ENCODE results near the gene STX4.

Gene STX4

GRCh38 chr16:30996324-30996984, 36.9 kb upstream of the STX4 start:
- H3K4me3 ChIP-seq (ENCODE audit: insufficient read length, low read depth) = peak overlapping the region; percentile 46
- no peaks in the 10 kb centered on the region for H3K27me3 ChIP-seq (ENCODE audit: insufficient read depth, insufficient read length)
- peak overlapping the region; percentile 68 for H3K9ac ChIP-seq (ENCODE audit: insufficient read length, low read depth)
- no peak for DNase-seq (ENCODE audit: low read depth, low spot score)
- no peaks in the 10 kb centered on the region for H3K9me3 ChIP-seq (ENCODE audit: insufficient read depth, low read length)
- peaks cover 14% of the 10 kb centered on the region for H3K4me1 ChIP-seq (ENCODE audit: insufficient read depth, insufficient read length)
- no peaks in the 10 kb centered on the region for H3K36me3 ChIP-seq (ENCODE audit: insufficient read depth, insufficient read length, low read length)
- TF ChIP-seq SUZ12 (IDR thresholded peaks at IDR 0.05; ENCODE audit: extremely low read depth, insufficient read depth, insufficient read length) = no peak
- TF ChIP-seq ZNF274 (IDR thresholded peaks at IDR 0.05; ENCODE audit: low read depth, low read length) = no peak
- no peak for TF ChIP-seq YY1 (IDR thresholded peaks at IDR 0.05; ENCODE audit: insufficient read depth, insufficient read length)

GRCh38 chr16:30996985-30997724, 36.2 kb upstream of the STX4 start:
- H3K9me3 ChIP-seq (ENCODE audit: insufficient read depth, low read length) = no peaks in the 10 kb centered on the region
- no peaks in the 10 kb centered on the region for H3K27me3 ChIP-seq (ENCODE audit: insufficient read depth, insufficient read length)
- TF ChIP-seq SUZ12 (IDR thresholded peaks at IDR 0.05; ENCODE audit: extremely low read depth, insufficient read depth, insufficient read length) (no peak), YY1 (IDR thresholded peaks at IDR 0.05; ENCODE audit: insufficient read depth, insufficient read length) (no peak), ZNF274 (IDR thresholded peaks at IDR 0.05; ENCODE audit: low read depth, low read length) (no peak)
- peak overlapping the region; percentile 46 for H3K4me3 ChIP-seq (ENCODE audit: insufficient read length, low read depth)
- H3K4me1 ChIP-seq (ENCODE audit: insufficient read depth, insufficient read length) = peaks cover 13% of the 10 kb centered on the region
- peak overlapping the region; percentile 75 for H3K9ac ChIP-seq (ENCODE audit: insufficient read length, low read depth)
- no peaks in the 10 kb centered on the region for H3K36me3 ChIP-seq (ENCODE audit: insufficient read depth, insufficient read length, low read length)
- DNase-seq (ENCODE audit: low read depth, low spot score) = no peak

DNA sequence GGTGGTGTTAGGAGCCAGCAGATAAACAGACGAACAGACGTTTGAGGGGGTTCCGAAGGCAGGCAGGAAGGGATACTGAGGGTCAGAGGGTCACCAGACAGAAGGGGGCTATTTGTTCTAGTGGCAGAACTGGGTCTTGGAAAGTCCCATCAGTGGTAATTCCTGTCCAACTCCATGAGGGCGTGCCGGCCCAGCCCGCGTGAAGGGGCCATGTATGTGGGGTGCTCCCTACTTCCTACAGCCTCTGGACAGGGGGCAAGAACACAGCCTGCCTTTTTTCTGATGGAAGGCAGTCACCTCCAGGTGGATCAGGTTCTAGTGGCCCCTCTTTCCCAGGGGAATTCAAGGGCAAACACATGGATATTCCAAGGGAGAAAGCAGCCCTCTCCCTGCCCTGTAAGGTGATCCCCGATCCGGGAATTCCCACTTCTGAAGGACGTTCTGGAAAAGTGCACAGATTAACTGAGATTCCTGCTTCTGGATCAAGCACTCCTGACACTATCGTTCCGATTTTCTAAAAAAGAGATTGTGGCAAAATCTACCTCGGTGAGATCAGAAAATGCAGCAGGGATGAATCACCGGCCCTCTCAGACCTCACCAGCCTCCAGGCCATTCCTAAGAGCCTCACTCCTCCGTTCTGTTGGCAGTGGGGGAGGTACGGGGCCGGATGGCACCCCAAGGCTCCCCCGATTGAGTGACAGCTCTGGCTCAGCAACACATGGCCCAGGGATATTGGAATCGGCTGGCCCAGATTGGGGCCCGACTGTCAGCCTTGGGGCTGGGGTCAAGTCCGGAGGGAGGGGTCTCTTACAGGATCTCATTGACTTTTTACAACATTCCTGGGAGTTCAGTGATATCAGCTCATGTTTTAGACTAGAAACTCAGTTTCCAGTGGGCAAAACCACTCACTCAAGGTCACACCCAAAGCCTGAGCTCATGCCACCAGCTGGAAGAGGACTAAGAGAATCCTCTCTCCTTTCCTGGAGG, 35.3 kb upstream of the STX4 start:
- peak overlapping the region; percentile 75 for H3K9ac ChIP-seq (ENCODE audit: insufficient read length, low read depth)

GRCh38 chr16:30998852-30999761, 34.3 kb upstream of the STX4 start:
- Histone ChIP-seq H3K4me3 (ENCODE audit: insufficient read length, low read depth) (no peak overlapping the region), H3K9ac (ENCODE audit: insufficient read length, low read depth) (no peak overlapping the region)
- no peak for DNase-seq (ENCODE audit: low read depth, low spot score)

More for the DNA sequence above, 35.3 kb upstream of the STX4 start:
- no peak for DNase-seq (ENCODE audit: low read depth, low spot score)
- Histone ChIP-seq H3K4me1 (ENCODE audit: insufficient read depth, insufficient read length) (peaks cover 13% of the 10 kb centered on the region), H3K4me3 (ENCODE audit: insufficient read length, low read depth) (peak overlapping the region; percentile 24), H3K9me3 (ENCODE audit: insufficient read depth, low read length) (no peaks in the 10 kb centered on the region), H3K36me3 (ENCODE audit: insufficient read depth, insufficient read length, low read length) (no peaks in the 10 kb centered on the region), H3K27me3 (ENCODE audit: insufficient read depth, insufficient read length) (no peaks in the 10 kb centered on the region)
- no peak for TF ChIP-seq YY1 (IDR thresholded peaks at IDR 0.05; ENCODE audit: insufficient read depth, insufficient read length)
- no peak for TF ChIP-seq SUZ12 (IDR thresholded peaks at IDR 0.05; ENCODE audit: extremely low read depth, insufficient read depth, insufficient read length)
- no peak for TF ChIP-seq ZNF274 (IDR thresholded peaks at IDR 0.05; ENCODE audit: low read depth, low read length)

GRCh38 chr16:31000671-31001382, 32.5 kb upstream of the STX4 start:
- TF ChIP-seq YY1 (IDR thresholded peaks at IDR 0.05; ENCODE audit: insufficient read depth, insufficient read length) = no peak
- no peak for TF ChIP-seq SUZ12 (IDR thresholded peaks at IDR 0.05; ENCODE audit: extremely low read depth, insufficient read depth, insufficient read length)
- no peak for TF ChIP-seq ZNF274 (IDR thresholded peaks at IDR 0.05; ENCODE audit: low read depth, low read length)
- Histone ChIP-seq H3K36me3 (ENCODE audit: insufficient read depth, insufficient read length, low read length) (no peaks in the 10 kb centered on the region), H3K27me3 (ENCODE audit: insufficient read depth, insufficient read length) (no peaks in the 10 kb centered on the region), H3K9ac (ENCODE audit: insufficient read length, low read depth) (no peak overlapping the region), H3K9me3 (ENCODE audit: insufficient read depth, low read length) (no peaks in the 10 kb centered on the region), H3K4me1 (ENCODE audit: insufficient read depth, insufficient read length) (peaks cover 15% of the 10 kb centered on the region), H3K4me3 (ENCODE audit: insufficient read length, low read depth) (no peak overlapping the region)
- no peak for DNase-seq (ENCODE audit: low read depth, low spot score)

More at GRCh38 chr16:30998852-30999761, 34.3 kb upstream of the STX4 start:
- Histone ChIP-seq H3K27me3 (ENCODE audit: insufficient read depth, insufficient read length) (no peaks in the 10 kb centered on the region), H3K4me1 (ENCODE audit: insufficient read depth, insufficient read length) (peaks cover 15% of the 10 kb centered on the region), H3K9me3 (ENCODE audit: insufficient read depth, low read length) (no peaks in the 10 kb centered on the region), H3K36me3 (ENCODE audit: insufficient read depth, insufficient read length, low read length) (no peaks in the 10 kb centered on the region)
- no peak for TF ChIP-seq YY1 (IDR thresholded peaks at IDR 0.05; ENCODE audit: insufficient read depth, insufficient read length)
- TF ChIP-seq ZNF274 (IDR thresholded peaks at IDR 0.05; ENCODE audit: low read depth, low read length) = no peak
- TF ChIP-seq SUZ12 (IDR thresholded peaks at IDR 0.05; ENCODE audit: extremely low read depth, insufficient read depth, insufficient read length) = no peak

Data from NT2/D1 (cell line).